Karpas-422 (cell line): ENCODE measurements around the gene TSG101. TPM values are rescaled to one million over a fixed set of nuclear protein-coding genes. Genes with fewer than 3 reads are reported as not detected.

Source experiments
- DNase-seq: peaks from one replicate; pipeline ENCODE4 v3.0.0-alpha.2; 2015
- H2AFZ ChIP-seq: fragments of 200-600 bp; sonication (generic); 2 replicates; pipeline ENCODE4 v1.6.1; 2014; ENCODE audit warnings: antibody characterized with exemption, low read length, mixed read lengths
- H3K27ac ChIP-seq: fragments of 200-600 bp; sonication (generic); 2 replicates; pipeline ENCODE4 v1.5.1; 2014; ENCODE audit warnings: mild to moderate bottlenecking, low read length, moderate library complexity
- H3K27me3 ChIP-seq: fragments of 200-600 bp; sonication (generic); 2 replicates; pipeline ENCODE4 v1.6.1; 2014; ENCODE audit warnings: low read length, mixed read lengths
- H3K36me3 ChIP-seq: fragments of 200-600 bp; sonication (generic); 2 replicates; pipeline ENCODE4 v1.6.1; 2014; ENCODE audit warnings: low read length, mixed read lengths; ENCODE audit not compliant: insufficient read depth
- H3K4me1 ChIP-seq: fragments of 200-600 bp; sonication (generic); 2 replicates; pipeline ENCODE4 v1.6.1; 2014; ENCODE audit warnings: mild to moderate bottlenecking, low read length, mixed read lengths
- H3K4me2 ChIP-seq: fragments of 200-600 bp; sonication (generic); 2 replicates; pipeline ENCODE4 v1.6.1; 2014; ENCODE audit warnings: low read length, low read depth, mild to moderate bottlenecking; ENCODE audit not compliant: poor library complexity, severe bottlenecking
- H3K4me3 ChIP-seq: fragments of 200-600 bp; sonication (generic); 2 replicates; pipeline ENCODE4 v1.5.1; 2014; ENCODE audit warnings: mild to moderate bottlenecking, antibody characterized with exemption, low read length, mixed read lengths
- H3K79me2 ChIP-seq: fragments of 200-600 bp; sonication (generic); 2 replicates; pipeline ENCODE4 v1.6.1; 2014; ENCODE audit warnings: mild to moderate bottlenecking, low read length, mixed read lengths
- H3K9ac ChIP-seq: fragments of 200-600 bp; sonication (generic); 2 replicates; pipeline ENCODE4 v1.6.0; 2014; ENCODE audit warnings: low read length
- H3K9me2 ChIP-seq: fragments of 200-600 bp; sonication (generic), shearing (Covaris generic); replicated peaks from 2 replicates; pipeline ENCODE4 v1.6.0; 2014; ENCODE audit warnings: mild to moderate bottlenecking, low read length, moderate library complexity; ENCODE audit not compliant: insufficient read depth
- H3K9me3 ChIP-seq: fragments of 300-700, 200-600 bp; sonication (generic); 2 replicates; pipeline ENCODE4 v1.6.1; 2014; ENCODE audit warnings: low read length, mixed read lengths
- H4K20me1 ChIP-seq: fragments of 200-600 bp; sonication (generic); 2 replicates; pipeline ENCODE4 v1.6.1; 2014; ENCODE audit warnings: mild to moderate bottlenecking, antibody characterized with exemption, low read length, low read depth; ENCODE audit not compliant: insufficient read depth
- total RNA-seq: library from RNA; depleted of rRNA; stranded (reverse); fragments of >200 nt; shearing (Covaris generic); gene quantifications from 2 replicates; pipeline ENCODE4 v1.2.3, GENCODE V29; 2014; ENCODE audit warnings: low replicate concordance

The TSG101 gene
- total RNA-seq, 1 experiment from 2014 or later = 105 TPM

GRCh38 chr11:18491924-18492323 lies 34.8 kb downstream of the TSG101 start:
- Histone ChIP-seq H3K4me1 (peaks cover 20% of the 10 kb centered on the region), H3K9me3 (no peaks in the 10 kb centered on the region), H3K4me3 (no peak overlapping the region), H3K27me3 (no peaks in the 10 kb centered on the region), H4K20me1 (no peaks in the 10 kb centered on the region), H3K36me3 (peaks cover 37% of the 10 kb centered on the region), H3K27ac (no peak overlapping the region), H3K9ac (no peak overlapping the region), H3K4me2 (no peak overlapping the region), H2AFZ (no peak overlapping the region), H3K9me2 (no peaks in the 10 kb centered on the region), H3K79me2 (peaks cover 35% of the 10 kb centered on the region)
- DNase-seq = no peak

DNA sequence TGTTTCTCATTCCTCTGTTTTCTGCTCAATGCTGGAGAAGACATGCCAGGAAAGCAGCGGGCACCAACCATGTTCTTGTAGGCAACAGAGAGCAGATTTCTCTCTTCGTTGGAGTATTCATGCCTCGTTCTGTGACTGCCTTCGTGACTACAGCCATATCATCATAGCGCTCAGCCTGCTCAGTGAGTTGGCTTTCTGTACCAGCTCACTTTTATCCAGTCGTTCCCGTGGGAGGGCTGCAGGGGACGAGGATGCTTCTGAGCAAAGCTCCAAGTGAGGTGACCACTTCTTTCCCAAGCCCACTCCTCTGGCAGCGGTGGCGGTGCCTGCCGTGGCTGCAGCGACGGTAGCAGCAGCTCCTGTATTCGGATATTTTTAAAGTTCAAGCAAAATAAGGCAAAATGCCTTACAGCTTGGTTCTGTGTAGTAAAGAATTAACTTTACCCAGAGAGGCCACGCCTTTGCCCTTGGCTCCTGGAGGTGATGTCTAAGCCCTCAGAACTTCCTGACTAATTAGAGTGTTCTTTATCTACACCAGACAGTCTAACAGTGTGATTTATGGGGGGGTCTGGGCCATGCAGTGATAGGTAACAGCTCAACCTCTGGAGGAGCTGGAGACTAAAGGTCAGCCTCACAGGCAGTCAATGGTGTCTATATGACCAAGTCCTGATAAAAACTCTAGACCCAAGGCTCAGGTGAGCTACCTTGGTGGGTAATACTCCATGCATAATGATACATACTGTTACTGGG lies 35.8 kb downstream of the TSG101 start:
- Histone ChIP-seq H2AFZ (no peak overlapping the region), H3K9me3 (no peaks in the 10 kb centered on the region), H3K27ac (no peak overlapping the region), H4K20me1 (no peaks in the 10 kb centered on the region), H3K79me2 (peaks cover 35% of the 10 kb centered on the region), H3K36me3 (peaks cover 37% of the 10 kb centered on the region), H3K4me3 (no peak overlapping the region), H3K9ac (no peak overlapping the region), H3K4me1 (peaks cover 20% of the 10 kb centered on the region), H3K9me2 (no peaks in the 10 kb centered on the region), H3K4me2 (no peak overlapping the region), H3K27me3 (no peaks in the 10 kb centered on the region)
- no peak for DNase-seq

DNA sequence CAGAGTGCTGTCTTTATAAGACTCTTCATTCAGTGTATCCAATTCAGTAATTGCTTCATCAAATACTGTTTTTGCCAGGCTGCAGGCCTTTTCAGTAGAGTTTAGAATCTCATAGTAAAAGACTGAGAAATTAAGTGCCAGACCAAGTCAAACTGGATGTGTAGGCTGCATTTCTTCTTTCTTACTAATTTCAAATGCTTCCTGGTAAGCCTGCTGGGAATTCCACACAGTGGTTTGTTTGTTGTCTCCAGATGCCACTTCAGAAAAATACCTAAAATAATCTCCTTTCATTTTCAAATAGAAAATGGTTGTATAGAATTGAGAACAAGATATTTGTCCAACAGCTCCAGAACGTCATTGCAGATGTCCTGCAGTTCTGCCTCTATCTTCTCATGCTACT lies 36.4 kb downstream of the TSG101 start:
- Histone ChIP-seq H3K9me2 (no peaks in the 10 kb centered on the region), H3K36me3 (peaks cover 37% of the 10 kb centered on the region), H2AFZ (no peak overlapping the region), H3K4me1 (peaks cover 20% of the 10 kb centered on the region), H3K4me3 (no peak overlapping the region), H3K27me3 (no peaks in the 10 kb centered on the region), H3K9me3 (no peaks in the 10 kb centered on the region), H3K9ac (no peak overlapping the region), H4K20me1 (no peaks in the 10 kb centered on the region), H3K4me2 (no peak overlapping the region), H3K27ac (no peak overlapping the region), H3K79me2 (peaks cover 35% of the 10 kb centered on the region)
- no peak for DNase-seq

DNA sequence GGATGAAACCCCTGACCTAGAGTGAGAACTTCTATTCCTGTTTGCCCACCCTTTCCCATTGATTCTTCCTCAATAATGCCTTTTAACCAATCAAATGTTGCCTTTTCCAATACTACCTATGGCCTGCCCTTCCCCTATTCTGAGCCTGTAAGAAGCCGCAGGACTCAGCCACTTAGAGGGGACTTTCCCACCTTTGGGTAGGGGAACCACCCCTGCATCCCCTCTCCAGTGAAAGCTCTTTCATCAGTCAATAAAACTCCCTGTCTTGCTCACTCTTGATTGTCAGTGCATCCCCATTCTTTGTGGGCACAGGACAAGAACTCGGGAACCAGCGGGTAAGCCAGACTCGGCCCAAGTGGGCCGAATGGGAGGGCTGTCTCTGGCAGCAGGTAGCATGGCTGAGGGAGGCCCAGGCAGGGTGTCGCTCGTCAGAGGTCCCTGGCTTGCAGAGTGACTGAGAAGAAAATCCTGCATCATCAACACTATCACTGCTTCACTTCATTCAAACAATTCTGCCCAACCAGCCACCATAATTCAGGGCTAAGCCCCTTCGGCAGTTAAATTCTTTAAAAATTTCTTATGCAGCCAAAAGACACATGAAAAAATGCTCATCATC lies 40.7 kb downstream of the TSG101 start:
- Histone ChIP-seq H3K9ac (no peak overlapping the region), H4K20me1 (no peaks in the 10 kb centered on the region), H3K9me3 (no peaks in the 10 kb centered on the region), H3K79me2 (peaks cover 11% of the 10 kb centered on the region; the same call in 1 of the 2 replicates), H3K4me1 (no peaks in the 10 kb centered on the region), H3K27ac (no peak overlapping the region), H3K4me3 (no peak overlapping the region), H2AFZ (no peak overlapping the region), H3K4me2 (no peak overlapping the region), H3K36me3 (peaks cover 42% of the 10 kb centered on the region; the same call in 1 of the 2 replicates), H3K9me2 (no peaks in the 10 kb centered on the region), H3K27me3 (no peaks in the 10 kb centered on the region)
- DNase-seq = no peak

DNA sequence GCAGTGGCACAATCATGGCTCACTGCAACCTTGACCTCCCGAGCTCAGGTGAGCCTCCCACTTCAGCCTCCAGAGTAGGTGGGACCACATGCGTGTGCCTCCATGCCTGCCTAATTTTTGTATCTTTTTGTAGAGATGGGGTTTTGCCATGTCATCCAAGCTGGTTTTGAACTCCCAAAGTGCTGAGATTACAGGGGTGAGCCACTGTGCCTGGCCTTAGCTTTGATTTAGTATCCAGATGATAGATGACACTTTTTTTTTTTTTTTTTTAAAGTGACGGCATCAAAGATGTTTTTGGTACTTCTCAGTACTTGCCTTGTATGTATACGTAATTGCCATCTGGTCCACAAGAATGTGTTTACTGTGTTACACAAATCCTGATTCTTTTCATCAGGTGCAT lies 47.7 kb downstream of the TSG101 start:
- no peaks in the 10 kb centered on the region for H3K27me3 ChIP-seq
- H4K20me1 ChIP-seq = no peaks in the 10 kb centered on the region
- no peak overlapping the region for H3K4me3 ChIP-seq
- no peak overlapping the region for H3K9ac ChIP-seq
- DNase-seq = no peak
- H3K27ac ChIP-seq = no peak overlapping the region
- H3K9me3 ChIP-seq = no peaks in the 10 kb centered on the region
- no peak overlapping the region for H2AFZ ChIP-seq
- H3K4me2 ChIP-seq = no peak overlapping the region
- H3K9me2 ChIP-seq = no peaks in the 10 kb centered on the region
- no peaks in the 10 kb centered on the region for H3K4me1 ChIP-seq
- H3K79me2 ChIP-seq = 0 out of 2 replicates have a peak, but pooled peaks cover 3% of the 10 kb centered on the region
- H3K36me3 ChIP-seq = peaks cover 56% of the 10 kb centered on the region

- no peak overlapping the region for H2AFZ ChIP-seq
- no peaks in the 10 kb centered on the region for H4K20me1 ChIP-seq
- H3K27me3 ChIP-seq = no peaks in the 10 kb centered on the region
- no peaks in the 10 kb centered on the region for H3K4me1 ChIP-seq
- no peak overlapping the region for H3K4me2 ChIP-seq
- no peak overlapping the region for H3K9ac ChIP-seq
- no peaks in the 10 kb centered on the region for H3K79me2 ChIP-seq
- H3K9me3 ChIP-seq = no peaks in the 10 kb centered on the region
- H3K36me3 ChIP-seq = peaks cover 16% of the 10 kb centered on the region; the same call in 1 of the 2 replicates
- DNase-seq = no peak
- H3K4me3 ChIP-seq = no peak overlapping the region
- no peak overlapping the region for H3K27ac ChIP-seq
- H3K9me2 ChIP-seq = no peaks in the 10 kb centered on the region
These were observed 54.2 kb downstream of the TSG101 start for GRCh38 chr11:18472587-18472986.

DNA sequence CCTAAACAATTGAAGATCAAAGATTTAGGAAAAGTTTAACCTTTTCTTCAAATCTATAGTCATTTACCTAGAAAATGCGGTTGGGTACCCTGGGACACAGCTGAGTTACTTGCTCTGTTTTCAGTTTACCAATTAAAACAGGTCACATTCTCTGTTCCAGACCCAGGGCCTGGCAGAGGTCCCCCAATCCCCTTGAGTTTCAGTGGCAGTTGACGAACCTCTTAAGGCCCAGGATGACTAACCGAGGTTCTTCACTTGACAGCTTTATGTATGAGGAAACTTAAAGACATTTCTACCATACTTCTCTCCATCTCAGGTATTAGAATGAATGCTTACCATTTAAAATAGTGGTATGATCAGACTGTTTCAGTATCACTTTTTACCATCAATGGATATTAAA lies 54.7 kb downstream of the TSG101 start:
- no peaks in the 10 kb centered on the region for H3K4me1 ChIP-seq
- H4K20me1 ChIP-seq = no peaks in the 10 kb centered on the region
- no peak for DNase-seq
- H3K36me3 ChIP-seq = peaks cover 16% of the 10 kb centered on the region; the same call in 1 of the 2 replicates
- H3K4me3 ChIP-seq = no peak overlapping the region
- no peaks in the 10 kb centered on the region for H3K27me3 ChIP-seq
- no peak overlapping the region for H3K27ac ChIP-seq
- no peaks in the 10 kb centered on the region for H3K9me2 ChIP-seq
- H3K4me2 ChIP-seq = no peak overlapping the region
- no peak overlapping the region for H3K9ac ChIP-seq
- H3K79me2 ChIP-seq = no peaks in the 10 kb centered on the region
- no peak overlapping the region for H2AFZ ChIP-seq
- H3K9me3 ChIP-seq = no peaks in the 10 kb centered on the region

DNA sequence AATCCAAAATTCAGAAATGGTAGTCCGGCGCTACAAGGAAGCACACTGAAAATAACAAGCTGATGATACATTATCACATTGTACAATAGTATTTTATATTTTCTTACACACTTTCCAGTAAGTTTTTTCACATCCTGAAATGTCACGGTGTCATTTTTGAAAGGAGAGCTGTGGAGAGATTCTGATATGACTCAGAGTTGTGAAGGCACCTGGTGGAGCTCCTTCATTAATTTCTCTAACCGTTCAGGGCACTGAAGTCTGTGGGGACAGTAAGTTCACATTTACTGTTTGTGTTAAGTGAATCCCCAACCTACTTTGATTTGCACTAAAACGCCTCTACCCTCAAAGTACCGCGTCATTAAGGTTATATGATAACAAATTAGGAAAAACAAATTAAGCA lies 57.8 kb downstream of the TSG101 start:
- no peaks in the 10 kb centered on the region for H4K20me1 ChIP-seq
- no peaks in the 10 kb centered on the region for H3K9me2 ChIP-seq
- H3K36me3 ChIP-seq = no peaks in the 10 kb centered on the region
- no peak overlapping the region for H3K4me2 ChIP-seq
- no peak overlapping the region for H2AFZ ChIP-seq
- no peaks in the 10 kb centered on the region for H3K4me1 ChIP-seq
- DNase-seq = no peak
- H3K9me3 ChIP-seq = no peaks in the 10 kb centered on the region
- H3K27ac ChIP-seq = no peak overlapping the region
- H3K27me3 ChIP-seq = no peaks in the 10 kb centered on the region
- H3K79me2 ChIP-seq = no peaks in the 10 kb centered on the region
- no peak overlapping the region for H3K4me3 ChIP-seq
- no peak overlapping the region for H3K9ac ChIP-seq
